ENCODE data around the gene KLC1. TPM values are rescaled to one million over a fixed set of nuclear protein-coding genes. Genes with fewer than 3 reads are reported as not detected.

The KLC1 gene
- total and polyA plus RNA-seq, 2 of the 8 experiments (the other 6 are each of a cell fraction or from before 2014, with no cell fraction given), result 84.6 to 134 TPM

DNA sequence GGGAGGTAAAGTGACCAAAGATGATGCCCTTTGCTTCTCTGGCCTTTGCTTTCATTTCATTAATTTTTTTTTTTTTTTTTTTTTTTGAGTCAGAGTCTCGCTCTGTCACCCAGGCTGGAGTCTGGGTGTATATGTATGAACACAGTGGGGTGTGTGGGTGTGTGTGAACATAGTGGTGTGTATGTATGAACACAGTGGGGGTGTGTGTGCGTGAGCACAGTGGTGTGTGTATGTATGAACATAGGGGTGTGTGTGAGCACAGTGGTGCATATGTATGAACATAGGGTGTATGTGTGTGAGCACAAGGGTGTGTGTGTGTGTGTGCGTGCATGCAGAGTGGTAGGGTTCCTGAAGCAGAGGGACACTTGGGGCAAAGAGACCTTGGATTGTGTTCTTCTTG, 9.6 kb downstream of the KLC1 start:
- no peak overlapping the region for H3K4me3 ChIP-seq (ENCODE audit: extremely low read depth in 1 of 4, insufficient read depth in 2 of 4, low read depth in 3 of 4, low read length in 4 of 4)
- no peak overlapping the region for H3K14ac ChIP-seq (ENCODE audit: insufficient read length)
- no peak overlapping the region for H3K18ac ChIP-seq (ENCODE audit: extremely low read depth, low read length)
- peaks cover 7% of the 10 kb centered on the region for H3K79me1 ChIP-seq (ENCODE audit: low read depth, low read length)
- H3K4me1 ChIP-seq (replicated peaks in 1 of 4; ENCODE audit: control insufficient read depth in 3 of 4, insufficient read depth in 4 of 4, low read length in 3 of 4), result no peaks in the 10 kb centered on the region; a peak in 1 of 7 replicates
- peaks cover 6 to 15% of the 10 kb centered on the region in 2 experiments for H4K20me1 ChIP-seq (replicated peaks in 1 of 2; ENCODE audit: control insufficient read depth in 1 of 2, insufficient read depth in 2 of 2, low read length in 2 of 2)
- peak overlapping the region; percentile 54 for H2BK120ac ChIP-seq (replicated peaks; ENCODE audit: low read depth, low read length)
- H3K27me3 ChIP-seq (replicated peaks in 1 of 4; ENCODE audit: control insufficient read depth in 3 of 4, extremely low read depth in 1 of 4, insufficient read depth in 3 of 4, low read length in 3 of 4), result no peaks in the 10 kb centered on the region
- no peak overlapping the region for H2BK12ac ChIP-seq (ENCODE audit: low read depth, low read length)
- no peak overlapping the region for H4K8ac ChIP-seq (ENCODE audit: extremely low read depth, insufficient read depth, low read length)
- H3K23ac ChIP-seq (ENCODE audit: insufficient read length), result no peak overlapping the region
- FAIRE-seq (no peak), DNase-seq (ENCODE audit: low read depth in 1 of 2, low spot score in 2 of 2) (no peak)
- no peak overlapping the region for H2BK15ac ChIP-seq (ENCODE audit: low read length)
- H3K56ac ChIP-seq (replicated peaks; ENCODE audit: insufficient read length, low read depth, low read length), result no peak overlapping the region
- H3K4ac ChIP-seq (replicated peaks; ENCODE audit: insufficient read length, low read depth, low read length), result peak overlapping the region; percentile 91
- no peak overlapping the region for H2BK20ac ChIP-seq (ENCODE audit: low read length)
- H3K23me2 ChIP-seq (ENCODE audit: low read depth, low read length), result no peaks in the 10 kb centered on the region
- ChIA-PET POLR2A (ENCODE audit: partially characterized antibody) (no interaction called here), CTCF (ENCODE audit: partially characterized antibody) (interaction anchor here (1.2 kb wide), 1 partner anchor 12 kb away, joined by 3 read pairs; no protein-coding TSS in a partner anchor)
- H3K27ac ChIP-seq (ENCODE audit: low read depth, low read length), result no peak overlapping the region
- H3K9me3 ChIP-seq (ENCODE audit: insufficient read depth in 2 of 2, low read depth in 1 of 2, low read length in 1 of 2), result no peaks in the 10 kb centered on the region
- 0 out of 8 replicates have a peak, but pooled peaks cover 0 to 3% (median 0%) of the 10 kb centered on the region in 4 experiments for H3K36me3 ChIP-seq (ENCODE audit: control insufficient read depth in 2 of 4, insufficient read depth in 4 of 4, low read length in 3 of 4)
- TF ChIP-seq TAF1 (IDR thresholded peaks at IDR 0.05; ENCODE audit: low read depth, low read length), result no peak
- no peak for TF ChIP-seq KDM1A (IDR thresholded peaks at IDR 0.05; ENCODE audit: borderline replicate concordance, low read length)
- TF ChIP-seq NANOG (IDR thresholded peaks at IDR 0.05; ENCODE audit: insufficient read depth, low read depth, low read length, poor library complexity, severe bottlenecking), result no peak
- TF ChIP-seq RFX5 (IDR thresholded peaks at IDR 0.05; ENCODE audit: borderline replicate concordance, low read depth, low read length), result no peak
- peaks cover 33 to 89% of the 10 kb centered on the region in 2 experiments for H3K79me2 ChIP-seq (ENCODE audit: control insufficient read depth in 1 of 2, insufficient read depth in 2 of 2, low read length in 2 of 2)
- H4K91ac ChIP-seq (replicated peaks; ENCODE audit: insufficient read length, low read length), result no peak overlapping the region
- H2AK5ac ChIP-seq (ENCODE audit: low read depth, low read length), result no peak overlapping the region
- H2BK5ac ChIP-seq (ENCODE audit: low read depth, low read length), result no peak overlapping the region
- no peak overlapping the region for H3K4me2 ChIP-seq (ENCODE audit: insufficient read depth in 1 of 2, low read depth in 2 of 2, low read length in 2 of 2)
- H4K5ac ChIP-seq (ENCODE audit: insufficient read length, low read depth, low read length), result no peak overlapping the region
- H3K9ac ChIP-seq (replicated peaks in 1 of 4; ENCODE audit: extremely low read depth in 1 of 4, low read depth in 3 of 4, low read length in 3 of 4), result no peak overlapping the region
- no peak overlapping the region for H2AFZ ChIP-seq (ENCODE audit: low read length)
- WGBS, 2 experiments (ENCODE audit: extremely low coverage in 1 of 2, insufficient coverage in 1 of 2, insufficient read length in 1 of 2, insufficient replicate concordance in 2 of 2, low coverage in 1 of 2, low lambda C conversion rate in 2 of 2, missing lambda C conversion rate in 1 of 2), result 94% methylated on average over 3 of the region's 3 CpGs; no CpG with 5 or more reads in 1 of the 2 experiments
